HPDE6-E6E7 (cell line): ENCODE measurements around the gene ITSN1.
"Not testable (repeated sequence)": the region's sequence is repeated elsewhere in the genome, so short reads cannot be mapped to it uniquely, and the experiment has no call there.

Experiments
- DNase-seq: peaks from one replicate; pipeline ENCODE4 v3.0.0; 2011; ENCODE audit warnings: missing footprints; ENCODE audit errors: extremely low spot score

The ITSN1 gene

DNA sequence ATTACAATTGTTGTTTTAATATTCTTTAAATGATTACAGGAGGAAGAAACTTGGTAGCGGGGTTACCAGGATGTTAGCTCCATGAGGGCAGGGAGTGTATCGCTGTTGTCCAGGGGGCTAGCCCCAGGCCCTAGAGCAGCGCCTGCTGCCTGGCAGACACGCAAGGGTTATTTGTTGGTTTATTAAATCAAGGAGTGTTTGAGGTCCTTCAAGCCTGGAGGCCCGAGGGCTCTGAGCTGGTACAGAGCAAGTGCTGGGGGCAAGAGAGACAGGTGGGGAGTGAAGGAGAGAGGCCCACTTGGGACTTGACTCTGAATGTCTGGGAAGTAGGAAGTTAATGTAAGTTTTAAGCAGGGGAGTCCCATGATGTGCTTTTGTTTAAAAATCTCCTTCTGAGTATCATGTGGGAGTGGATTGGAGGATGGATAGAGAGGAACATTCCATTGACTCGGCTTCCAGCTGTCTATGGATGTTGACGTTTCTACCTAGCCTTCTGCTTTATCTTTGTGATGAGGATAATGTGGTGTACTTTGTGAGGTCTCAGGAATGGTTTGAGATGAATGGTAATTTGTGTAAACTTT is 8.7 kb downstream of the ITSN1 start:
- no peak for DNase-seq

DNA sequence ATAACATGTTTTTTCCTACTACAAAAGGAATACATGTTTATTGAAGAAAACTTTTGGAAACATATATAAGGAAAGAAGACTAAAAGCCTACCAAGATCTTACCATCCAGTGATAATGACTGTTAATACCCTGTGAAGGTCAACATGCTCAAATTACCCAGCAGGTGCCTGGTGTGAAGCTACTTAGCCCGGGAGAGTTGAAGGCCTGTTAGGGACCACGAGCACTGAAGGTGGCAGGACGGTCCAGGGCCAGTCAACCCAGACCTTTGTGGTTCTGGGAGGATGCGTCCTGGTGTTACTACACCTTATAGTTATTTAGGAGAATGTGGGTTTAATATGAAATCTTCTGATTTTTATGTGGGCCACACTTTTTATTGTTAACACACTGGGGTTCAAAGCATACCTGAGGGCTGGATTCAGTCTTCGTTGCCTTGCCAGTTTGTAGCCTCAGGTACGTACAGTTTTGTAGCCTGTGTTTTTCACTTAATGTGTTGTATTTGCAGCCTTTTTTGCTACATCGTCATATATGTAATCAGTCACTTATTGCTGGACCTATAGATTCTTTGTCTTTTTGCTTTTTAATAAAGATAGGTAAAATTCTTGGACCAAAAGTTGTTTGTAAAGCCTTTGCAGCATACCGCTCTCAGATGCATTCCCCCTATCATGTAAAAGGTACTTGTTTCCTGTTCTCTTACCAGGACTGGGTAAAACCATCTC is 9.8 kb downstream of the ITSN1 start:
- DNase-seq = no peak

- no peak for DNase-seq
These were observed 12.1 kb downstream of the ITSN1 start for GRCh38 chr21:33654412-33654811.

- peak; percentile 83 for DNase-seq
These were observed 13.4 kb downstream of the ITSN1 start for GRCh38 chr21:33655588-33656221.

GRCh38 chr21:33657124-33657820 is 15.0 kb downstream of the ITSN1 start:
- DNase-seq = no peak

DNA sequence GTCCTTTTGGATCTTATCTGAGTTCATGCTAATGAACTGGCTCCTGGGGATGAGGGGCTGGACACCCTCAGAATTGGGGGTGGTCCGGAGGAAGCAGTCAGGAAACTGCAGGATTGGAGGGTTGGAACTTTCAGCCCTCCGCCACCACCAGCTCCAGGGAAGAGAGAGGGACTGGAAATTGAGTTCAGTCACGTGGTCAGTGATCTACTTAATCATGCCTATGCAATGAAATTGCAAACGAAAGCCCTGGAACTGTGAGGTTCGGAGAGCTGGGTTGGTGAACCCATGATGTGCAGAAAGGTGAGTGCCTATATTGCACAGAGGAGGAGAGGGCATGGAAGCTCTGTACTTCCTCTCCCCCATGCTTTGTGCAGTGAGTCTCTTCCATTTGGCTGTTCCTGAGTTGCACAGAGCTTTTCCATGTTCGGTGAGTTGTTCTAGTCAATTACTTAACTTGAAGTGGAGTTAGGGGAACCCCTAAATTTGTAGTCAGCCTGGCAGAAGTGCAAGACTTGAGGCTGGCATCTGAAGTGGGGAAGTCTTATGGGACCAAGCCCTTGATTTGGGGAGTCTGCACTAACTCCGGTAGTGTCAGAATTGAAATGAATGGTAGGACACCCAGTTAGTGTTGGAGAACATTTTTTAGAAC is 16.7 kb downstream of the ITSN1 start:
- DNase-seq = no peak

GRCh38 chr21:33659568-33659949 is 17.3 kb downstream of the ITSN1 start:
- no peak for DNase-seq

DNA sequence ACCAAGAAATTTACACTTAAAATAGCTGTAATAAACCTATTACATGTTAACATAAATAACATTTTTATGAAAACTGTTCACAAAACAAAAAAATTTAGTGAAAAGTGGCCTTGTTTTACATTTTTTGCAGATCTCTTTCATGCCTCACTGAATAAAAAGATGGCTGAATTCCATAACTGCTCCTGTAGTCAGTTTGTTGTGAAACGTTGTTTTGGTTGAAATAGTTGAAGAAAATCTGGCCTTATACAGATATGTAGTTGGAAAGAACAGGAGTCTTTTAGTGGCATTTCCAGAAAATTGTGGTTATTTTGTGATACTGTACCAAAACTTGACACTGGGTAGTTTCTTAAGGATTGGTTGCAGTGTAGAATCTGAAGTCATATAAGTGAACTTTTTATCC is 18.1 kb downstream of the ITSN1 start:
- DNase-seq = no peak

GRCh38 chr21:33661146-33661545 is 18.8 kb downstream of the ITSN1 start:
- no peak for DNase-seq

GRCh38 chr21:33662046-33662445 is 19.7 kb downstream of the ITSN1 start:
- no peak for DNase-seq

DNA sequence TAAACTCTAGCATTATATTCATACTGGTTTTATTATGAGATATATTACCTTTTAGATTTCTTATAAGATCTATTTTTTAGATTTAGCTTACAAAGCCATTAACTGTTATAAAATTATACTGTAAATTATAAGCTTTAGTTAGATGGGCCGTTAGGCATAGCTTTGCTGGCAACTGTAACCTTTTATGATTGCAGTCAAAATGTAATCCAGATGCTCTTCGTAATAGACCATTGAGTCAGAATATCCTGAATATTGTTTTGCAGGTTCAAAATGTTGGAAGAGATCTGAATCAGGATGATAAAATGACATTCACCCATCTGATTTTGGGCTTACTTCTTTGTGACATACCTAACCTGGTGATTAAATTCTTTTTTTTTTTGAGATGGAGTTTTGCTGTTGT is 20.9 kb downstream of the ITSN1 start:
- DNase-seq = no peak

GRCh38 chr21:33664135-33664534 is 21.8 kb downstream of the ITSN1 start:
- no peak for DNase-seq

DNA sequence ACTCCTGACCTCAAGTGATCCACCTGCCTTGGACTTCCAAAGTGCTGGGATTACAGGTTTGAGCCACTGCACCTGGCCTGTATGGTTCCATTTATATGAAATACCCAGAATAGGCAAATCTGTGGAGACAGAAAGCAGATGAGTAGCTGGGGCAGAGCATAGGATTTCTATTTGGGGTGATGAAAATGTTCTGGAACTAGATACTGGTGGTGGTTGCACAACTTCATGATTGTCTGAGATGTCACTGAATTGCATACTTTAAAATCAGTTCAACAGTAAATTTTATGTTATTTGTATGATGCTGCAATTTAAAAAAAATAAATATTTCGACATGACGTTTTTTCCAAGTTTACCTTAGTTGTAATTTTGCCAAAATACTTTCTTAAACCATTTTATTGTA is 23.9 kb downstream of the ITSN1 start:
- no peak for DNase-seq

GRCh38 chr21:33667636-33668035 is 25.3 kb downstream of the ITSN1 start:
- DNase-seq = no peak

- DNase-seq = no peak
These were observed 25.9 kb downstream of the ITSN1 start for GRCh38 chr21:33668180-33668579.

GRCh38 chr21:33668620-33669019 is 26.3 kb downstream of the ITSN1 start:
- no peak for DNase-seq

DNA sequence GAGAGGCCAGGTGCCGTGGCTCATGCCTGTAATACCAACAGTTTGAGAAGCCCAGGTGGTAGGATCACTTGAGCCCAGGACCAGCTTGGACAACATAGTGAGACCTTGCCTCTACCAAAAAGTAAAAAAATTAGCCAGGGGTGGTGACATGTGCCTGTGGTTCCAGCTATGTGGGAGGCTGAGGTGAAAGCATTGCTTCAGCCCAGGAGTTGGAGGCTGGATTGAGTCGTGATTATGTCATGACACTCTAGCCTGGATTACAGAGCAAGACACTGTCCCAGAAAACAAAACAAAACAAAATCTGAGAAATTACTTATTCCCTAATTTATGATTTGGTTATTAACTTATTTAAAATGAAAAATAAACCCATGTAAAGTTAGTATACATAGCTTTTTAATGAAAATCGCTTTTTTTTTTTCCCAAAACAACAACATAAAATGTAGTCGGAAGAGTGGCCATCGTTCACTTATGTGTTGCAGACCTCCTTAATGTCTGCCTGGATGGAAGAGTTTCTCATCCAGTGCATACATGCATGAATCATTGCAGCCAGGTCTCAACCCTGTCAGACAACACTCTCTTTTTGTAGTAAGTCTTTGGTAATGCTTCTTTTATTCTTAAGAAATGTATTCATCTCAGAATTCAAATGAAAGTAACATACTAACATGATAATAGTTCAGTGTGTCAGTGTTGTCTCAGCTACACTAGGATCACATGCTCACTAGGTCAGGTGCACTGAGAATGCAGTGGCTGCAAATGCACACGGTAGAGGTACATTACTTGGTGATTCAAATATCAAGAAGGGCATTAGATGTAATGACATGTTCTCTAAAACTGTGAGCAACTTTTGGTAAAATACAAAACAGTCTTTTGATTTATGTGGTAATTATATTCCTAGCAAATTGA is 28.0 kb downstream of the ITSN1 start:
- DNase-seq = no peak

- no peak for DNase-seq
These were observed 31.2 kb downstream of the ITSN1 start for GRCh38 chr21:33673473-33673872.

DNA sequence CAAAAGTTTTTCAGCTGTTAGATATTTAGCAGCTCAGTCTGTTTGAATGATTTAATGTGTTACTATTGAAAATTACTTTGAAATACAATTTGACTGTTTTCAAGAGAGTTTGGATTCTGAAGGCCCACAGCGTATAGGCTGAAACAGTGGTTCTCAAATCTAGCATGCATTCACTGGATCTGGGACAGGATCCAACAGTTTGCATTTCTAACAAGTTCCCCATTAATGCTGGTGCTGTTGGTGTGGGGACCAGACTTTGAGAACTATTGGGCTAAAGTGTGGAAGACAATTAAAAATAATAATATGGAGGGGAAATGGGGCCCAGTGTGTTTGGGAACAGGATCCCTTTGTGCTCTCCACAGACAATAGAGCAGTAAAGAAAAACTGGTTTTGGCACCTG is 31.9 kb downstream of the ITSN1 start:
- DNase-seq = no peak

DNA sequence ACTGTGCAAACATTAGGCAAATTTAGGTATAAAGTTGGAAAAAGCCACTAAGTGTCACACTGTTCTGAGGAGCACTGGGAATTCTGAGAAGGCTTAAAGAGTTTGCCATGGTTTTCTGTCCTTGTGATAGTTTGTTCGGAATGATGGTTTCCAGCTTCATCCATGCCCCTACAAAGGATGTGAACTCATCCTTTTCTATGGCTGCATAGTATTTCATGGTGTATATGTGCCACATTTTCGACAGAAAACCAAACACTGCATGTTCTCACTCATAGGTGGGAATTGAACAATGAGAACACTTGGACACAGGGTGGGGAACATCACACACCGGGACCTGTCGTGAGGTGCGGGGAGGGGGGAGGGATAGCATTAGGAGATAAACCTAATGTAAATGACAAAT is 34.4 kb downstream of the ITSN1 start:
- not testable (repeated sequence) for DNase-seq

- no peak for DNase-seq
These were observed 35.1 kb downstream of the ITSN1 start for GRCh38 chr21:33677450-33677849.
